ENCODE measurements around the gene TTC28.

Gene TTC28

DNA sequence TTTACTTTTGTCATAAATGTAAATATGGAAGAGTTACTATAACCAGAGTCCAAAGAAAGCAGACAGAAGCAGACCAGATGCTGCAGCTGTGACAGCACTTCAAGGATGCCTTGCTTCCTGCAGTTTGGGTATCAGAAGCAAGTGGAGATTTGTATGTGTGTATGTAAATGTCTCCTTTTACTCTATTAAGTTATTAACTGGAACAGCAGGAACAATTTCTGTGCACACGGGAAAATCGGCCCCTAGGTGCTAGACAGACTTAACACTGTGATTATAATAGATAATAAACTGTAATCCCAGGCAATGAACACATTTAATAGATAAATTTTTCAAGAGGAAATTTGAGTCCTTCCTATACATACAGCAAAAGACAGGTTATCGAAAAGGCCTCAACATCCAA, 582.0 kb downstream of the TTC28 start:
- H3K27ac ChIP-seq: no peak overlapping the region
- no peaks in the 10 kb centered on the region for H3K36me3 ChIP-seq
- TF ChIP-seq, protein P1, sequence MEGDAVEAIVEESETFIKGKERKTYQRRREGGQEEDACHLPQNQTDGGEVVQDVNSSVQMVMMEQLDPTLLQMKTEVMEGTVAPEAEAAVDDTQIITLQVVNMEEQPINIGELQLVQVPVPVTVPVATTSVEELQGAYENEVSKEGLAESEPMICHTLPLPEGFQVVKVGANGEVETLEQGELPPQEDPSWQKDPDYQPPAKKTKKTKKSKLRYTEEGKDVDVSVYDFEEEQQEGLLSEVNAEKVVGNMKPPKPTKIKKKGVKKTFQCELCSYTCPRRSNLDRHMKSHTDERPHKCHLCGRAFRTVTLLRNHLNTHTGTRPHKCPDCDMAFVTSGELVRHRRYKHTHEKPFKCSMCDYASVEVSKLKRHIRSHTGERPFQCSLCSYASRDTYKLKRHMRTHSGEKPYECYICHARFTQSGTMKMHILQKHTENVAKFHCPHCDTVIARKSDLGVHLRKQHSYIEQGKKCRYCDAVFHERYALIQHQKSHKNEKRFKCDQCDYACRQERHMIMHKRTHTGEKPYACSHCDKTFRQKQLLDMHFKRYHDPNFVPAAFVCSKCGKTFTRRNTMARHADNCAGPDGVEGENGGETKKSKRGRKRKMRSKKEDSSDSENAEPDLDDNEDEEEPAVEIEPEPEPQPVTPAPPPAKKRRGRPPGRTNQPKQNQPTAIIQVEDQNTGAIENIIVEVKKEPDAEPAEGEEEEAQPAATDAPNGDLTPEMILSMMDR (IDR thresholded peaks at IDR 0.05): no peak
- no peaks in the 10 kb centered on the region for H3K9me3 ChIP-seq
- H3K4me3 ChIP-seq (ENCODE audit: low read depth in 1 of 2, low read length in 1 of 2): no peak overlapping the region
- H3K27me3 ChIP-seq: no peaks in the 10 kb centered on the region
- H3K4me1 ChIP-seq (ENCODE audit: control insufficient read depth in 1 of 2, insufficient read depth in 1 of 2, low read depth in 1 of 2, low read length in 1 of 2): no peaks in the 10 kb centered on the region

DNA sequence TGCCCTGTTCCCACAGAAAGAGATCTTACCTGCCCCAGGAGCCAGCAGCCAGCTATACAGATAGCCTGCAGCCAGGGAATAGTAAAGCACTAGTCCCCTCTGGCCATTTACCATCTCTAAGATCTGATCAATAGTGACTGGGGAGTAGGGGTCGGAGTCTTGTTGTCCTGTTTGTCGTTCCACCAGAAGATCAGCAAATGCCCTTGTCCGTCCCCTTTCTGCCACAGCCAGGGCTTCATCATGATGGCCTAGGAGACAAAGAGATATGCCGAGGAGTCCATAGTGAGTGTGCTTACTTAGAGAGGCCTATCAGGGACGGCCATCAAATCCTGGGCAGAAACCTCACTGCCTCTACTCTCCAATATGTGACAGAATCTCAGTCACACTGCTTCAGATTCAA, 583.5 kb downstream of the TTC28 start:
- no peak overlapping the region for H3K4me3 ChIP-seq (ENCODE audit: low read depth in 1 of 2, low read length in 1 of 2)
- H3K27me3 ChIP-seq: no peaks in the 10 kb centered on the region
- no peaks in the 10 kb centered on the region for H3K4me1 ChIP-seq (ENCODE audit: control insufficient read depth in 1 of 2, insufficient read depth in 1 of 2, low read depth in 1 of 2, low read length in 1 of 2)
- H3K27ac ChIP-seq: no peak overlapping the region
- H3K9me3 ChIP-seq: no peaks in the 10 kb centered on the region
- H3K36me3 ChIP-seq: no peaks in the 10 kb centered on the region
- TF ChIP-seq, protein P1 (IDR thresholded peaks at IDR 0.05): no peak

DNA sequence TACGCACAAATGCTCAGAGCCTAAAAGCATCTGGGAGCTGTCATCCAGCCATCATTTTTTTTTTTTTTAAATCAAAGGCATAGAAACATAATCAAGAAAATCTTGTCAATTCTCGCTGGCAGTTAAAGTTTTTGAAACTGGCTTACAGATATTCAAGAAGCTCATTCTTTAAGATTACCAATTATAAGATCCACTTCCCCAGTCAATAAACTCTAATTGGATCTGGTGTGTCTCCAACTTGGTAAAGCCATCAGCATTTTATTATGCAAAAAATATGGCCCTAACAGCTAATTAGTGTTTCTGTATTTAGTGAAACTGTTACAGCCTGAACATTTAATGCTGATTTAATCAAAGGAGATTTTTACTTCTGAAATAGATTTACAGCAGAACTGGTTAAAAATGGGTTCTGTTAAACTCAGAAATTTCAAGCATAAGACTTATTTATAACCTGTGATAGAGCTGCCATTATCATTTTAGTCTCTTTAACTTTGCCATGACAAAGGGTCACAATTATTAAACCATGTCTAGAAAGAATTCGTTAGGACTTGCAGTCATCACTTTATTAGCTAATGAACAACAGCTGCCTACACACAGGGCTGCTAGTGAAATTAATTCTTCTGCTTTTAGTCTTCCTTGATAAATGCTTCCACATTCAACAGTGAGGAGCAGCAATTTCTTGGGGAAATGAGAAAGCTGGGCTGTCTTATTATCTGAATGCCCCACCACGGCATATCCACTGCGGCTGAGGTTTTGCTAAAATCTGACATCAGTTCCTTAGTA, 584.1 kb downstream of the TTC28 start:
- Histone ChIP-seq H3K27me3 (no peaks in the 10 kb centered on the region), H3K4me3 (ENCODE audit: low read depth in 1 of 2, low read length in 1 of 2) (no peak overlapping the region), H3K36me3 (no peaks in the 10 kb centered on the region), H3K27ac (no peak overlapping the region), H3K9me3 (no peaks in the 10 kb centered on the region), H3K4me1 (ENCODE audit: control insufficient read depth in 1 of 2, insufficient read depth in 1 of 2, low read depth in 1 of 2, low read length in 1 of 2) (no peaks in the 10 kb centered on the region)
- TF ChIP-seq, protein P1 (IDR thresholded peaks at IDR 0.05): no peak

DNA sequence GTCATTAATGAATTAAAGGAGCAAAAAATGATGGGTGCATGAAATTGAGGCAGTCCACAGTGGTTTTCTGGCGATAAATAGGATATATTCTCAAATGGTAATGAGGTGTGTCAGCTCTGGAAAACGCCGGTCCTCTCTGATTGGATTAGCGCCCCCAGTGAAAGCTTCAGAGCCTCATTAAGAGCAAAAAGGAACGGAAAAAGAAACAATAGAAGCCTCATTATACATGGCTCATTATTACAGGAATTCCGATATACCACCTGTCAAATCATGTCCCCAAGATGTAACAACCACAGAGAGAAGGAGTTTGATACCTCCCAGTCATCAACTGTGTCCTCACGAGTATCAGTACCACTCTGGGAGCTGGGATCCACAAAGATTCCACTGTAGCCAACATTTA, 584.9 kb downstream of the TTC28 start:
- H3K4me3 ChIP-seq (ENCODE audit: low read depth in 1 of 2, low read length in 1 of 2): no peak overlapping the region
- no peaks in the 10 kb centered on the region for H3K9me3 ChIP-seq
- no peaks in the 10 kb centered on the region for H3K4me1 ChIP-seq (ENCODE audit: control insufficient read depth in 1 of 2, insufficient read depth in 1 of 2, low read depth in 1 of 2, low read length in 1 of 2)
- H3K27me3 ChIP-seq: no peaks in the 10 kb centered on the region
- no peaks in the 10 kb centered on the region for H3K36me3 ChIP-seq
- H3K27ac ChIP-seq: no peak overlapping the region
- TF ChIP-seq, protein P1 (IDR thresholded peaks at IDR 0.05): no peak

DNA sequence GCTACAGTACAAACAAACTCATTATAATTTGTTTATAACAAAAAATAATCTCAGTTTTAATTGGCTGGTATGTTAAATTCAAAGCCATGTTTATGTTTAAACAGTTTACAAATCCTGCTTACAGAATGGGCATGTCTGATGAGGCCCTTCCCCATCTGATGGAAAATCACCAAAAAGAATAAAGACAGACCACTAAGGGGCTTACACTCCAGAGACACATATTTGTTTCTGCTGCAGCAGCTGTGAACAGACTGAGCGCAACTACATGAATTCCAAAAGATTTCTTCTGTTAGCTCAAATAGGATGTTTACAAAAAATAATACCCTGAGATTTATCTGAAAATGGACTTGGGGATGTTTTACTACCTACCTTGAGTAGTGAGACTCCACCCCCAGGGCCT, 585.9 kb downstream of the TTC28 start:
- Histone ChIP-seq H3K4me3 (ENCODE audit: low read depth in 1 of 2, low read length in 1 of 2) (no peak overlapping the region), H3K27ac (no peak overlapping the region), H3K27me3 (no peaks in the 10 kb centered on the region), H3K36me3 (no peaks in the 10 kb centered on the region), H3K4me1 (ENCODE audit: control insufficient read depth in 1 of 2, insufficient read depth in 1 of 2, low read depth in 1 of 2, low read length in 1 of 2) (no peaks in the 10 kb centered on the region), H3K9me3 (no peaks in the 10 kb centered on the region)
- TF ChIP-seq, protein P1 (IDR thresholded peaks at IDR 0.05): no peak

Measured in neutrophil (primary cell).